MG63 (cell line): Measurements from ENCODE around the gene RFNG. TPM values are rescaled to one million over a fixed set of nuclear protein-coding genes. Genes with fewer than 3 reads are reported as not detected.

Experiments used
- DNase-seq: peaks from one replicate; pipeline ENCODE4 v3.0.0-alpha.2; 2020
- H3K27me3 ChIP-seq: fragments of 250-450 bp; sonication (Bioruptor Pico); 2 replicates; pipeline ENCODE4 v1.5.1; 2020; ENCODE audit warnings: mild to moderate bottlenecking, moderate library complexity
- H3K36me3 ChIP-seq: fragments of 250-450 bp; sonication (Bioruptor Pico); 2 replicates; pipeline ENCODE4 v1.5.1; 2020; ENCODE audit warnings: mild to moderate bottlenecking, moderate library complexity
- H3K4me3 ChIP-seq: fragments of 250-450 bp; sonication (Bioruptor Pico); 2 replicates; pipeline ENCODE4 v1.5.1; 2020; ENCODE audit warnings: mild to moderate bottlenecking, moderate library complexity
- H3K9me3 ChIP-seq: fragments of 250-450 bp; sonication (Bioruptor Pico); 2 replicates; pipeline ENCODE4 v1.5.1; 2020; ENCODE audit warnings: mild to moderate bottlenecking, moderate library complexity
- total RNA-seq: library from RNA; depleted of rRNA; stranded (reverse); fragments of >200 nt; shearing (Covaris generic); gene quantifications from 2 replicates; pipeline ENCODE4 v1.2.3, GENCODE V29; 2014; ENCODE audit warnings: low replicate concordance

Gene RFNG
- total RNA-seq, 1 experiment from 2014 or later: 41.2 TPM

- no peak for DNase-seq
- H3K9me3 ChIP-seq: no peaks in the 10 kb centered on the region
- peaks cover 12% of the 10 kb centered on the region for H3K36me3 ChIP-seq
- H3K27me3 ChIP-seq: no peaks in the 10 kb centered on the region
- H3K4me3 ChIP-seq: no peak overlapping the region
These were observed 20.9 kb downstream of the RFNG start for GRCh38 chr17:82030470-82031302.

- Histone ChIP-seq H3K36me3 (peaks cover 9% of the 10 kb centered on the region), H3K9me3 (no peaks in the 10 kb centered on the region), H3K4me3 (no peak overlapping the region), H3K27me3 (no peaks in the 10 kb centered on the region)
- DNase-seq: no peak
These were observed 21.6 kb downstream of the RFNG start for GRCh38 chr17:82029990-82030469.

- peaks cover 9% of the 10 kb centered on the region for H3K36me3 ChIP-seq
- no peak for DNase-seq
- no peaks in the 10 kb centered on the region for H3K27me3 ChIP-seq
- H3K9me3 ChIP-seq: no peaks in the 10 kb centered on the region
- no peak overlapping the region for H3K4me3 ChIP-seq
These were observed 22.2 kb downstream of the RFNG start for GRCh38 chr17:82029391-82029790.

DNA sequence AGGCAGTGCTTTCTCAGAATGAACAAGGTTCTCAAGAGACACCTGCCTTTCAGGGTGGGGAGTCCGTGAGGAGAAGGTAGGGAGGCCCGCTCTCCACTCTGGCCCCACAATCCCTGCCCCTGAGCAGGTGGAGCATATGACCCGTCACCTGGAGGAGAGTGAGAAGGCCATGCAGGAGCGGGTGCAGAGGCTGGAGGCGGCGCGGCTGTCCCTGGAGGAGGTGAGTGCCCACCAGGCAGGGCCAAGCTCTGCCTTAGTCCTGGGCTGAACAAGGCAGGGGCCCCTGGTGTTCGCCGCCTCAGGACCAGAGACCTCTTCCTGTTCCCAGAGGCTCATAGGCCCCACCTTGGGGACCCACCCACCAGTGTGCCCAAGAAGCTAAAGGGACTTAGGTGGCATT, 22.6 kb downstream of the RFNG start:
- DNase-seq: no peak
- no peaks in the 10 kb centered on the region for H3K27me3 ChIP-seq
- no peaks in the 10 kb centered on the region for H3K9me3 ChIP-seq
- H3K36me3 ChIP-seq: peaks cover 9% of the 10 kb centered on the region
- no peak overlapping the region for H3K4me3 ChIP-seq

DNA sequence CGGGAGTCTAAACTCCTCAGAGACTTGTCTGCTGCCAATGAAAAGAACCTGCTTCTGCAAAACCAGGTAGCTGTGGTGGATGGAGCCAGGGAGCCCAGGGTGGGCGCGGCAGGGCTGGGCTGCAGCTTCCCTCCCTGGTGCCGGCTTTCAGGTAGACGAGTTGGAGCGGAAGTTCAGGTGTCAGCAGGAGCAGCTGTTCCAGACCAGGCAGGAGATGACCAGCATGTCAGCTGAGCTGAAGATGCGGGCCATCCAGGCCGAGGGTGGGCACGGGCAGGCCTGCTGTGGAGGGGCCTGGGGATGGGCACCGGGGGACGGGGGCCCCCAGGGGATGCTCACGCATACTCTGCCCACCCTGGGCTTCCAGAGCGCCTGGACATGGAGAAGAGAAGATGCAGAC, 23.4 kb downstream of the RFNG start:
- no peak for DNase-seq
- H3K27me3 ChIP-seq: no peaks in the 10 kb centered on the region
- H3K36me3 ChIP-seq: peaks cover 9% of the 10 kb centered on the region
- no peaks in the 10 kb centered on the region for H3K9me3 ChIP-seq
- no peak overlapping the region for H3K4me3 ChIP-seq

- Histone ChIP-seq H3K9me3 (no peaks in the 10 kb centered on the region), H3K36me3 (peaks cover 6% of the 10 kb centered on the region), H3K27me3 (no peaks in the 10 kb centered on the region), H3K4me3 (no peak overlapping the region)
- no peak for DNase-seq
These were observed 26.1 kb downstream of the RFNG start for GRCh38 chr17:82025401-82026107.

DNA sequence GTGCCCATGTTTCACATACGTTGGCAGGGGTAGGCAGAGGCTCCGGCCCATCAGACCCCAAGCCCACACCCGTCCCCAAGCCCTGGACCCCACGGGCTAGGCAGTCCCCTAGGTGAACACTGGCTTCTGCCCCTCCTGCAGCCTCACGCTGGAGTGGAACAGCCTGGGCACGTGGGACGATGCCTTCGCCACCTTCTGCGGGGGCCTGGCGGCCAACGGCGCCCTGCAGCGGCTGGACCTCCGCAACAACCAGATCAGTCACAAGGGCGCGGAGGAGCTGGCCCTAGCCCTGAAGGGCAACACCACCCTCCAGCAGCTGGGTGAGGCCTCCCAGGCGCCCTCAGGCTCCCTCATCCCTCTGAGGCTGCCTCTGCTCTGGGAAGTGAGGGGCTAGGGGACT, 26.8 kb downstream of the RFNG start:
- DNase-seq: no peak
- no peaks in the 10 kb centered on the region for H3K9me3 ChIP-seq

GRCh38 chr17:82023447-82024241, 28.0 kb downstream of the RFNG start:
- no peaks in the 10 kb centered on the region for H3K9me3 ChIP-seq
- peak overlapping the region; percentile 73 for H3K4me3 ChIP-seq
- no peak for DNase-seq
- peaks cover 17% of the 10 kb centered on the region for H3K36me3 ChIP-seq
- H3K27me3 ChIP-seq: no peaks in the 10 kb centered on the region

More for the DNA sequence above, 26.8 kb downstream of the RFNG start:
- Histone ChIP-seq H3K27me3 (no peaks in the 10 kb centered on the region), H3K36me3 (peaks cover 9% of the 10 kb centered on the region), H3K4me3 (no peak overlapping the region)

DNA sequence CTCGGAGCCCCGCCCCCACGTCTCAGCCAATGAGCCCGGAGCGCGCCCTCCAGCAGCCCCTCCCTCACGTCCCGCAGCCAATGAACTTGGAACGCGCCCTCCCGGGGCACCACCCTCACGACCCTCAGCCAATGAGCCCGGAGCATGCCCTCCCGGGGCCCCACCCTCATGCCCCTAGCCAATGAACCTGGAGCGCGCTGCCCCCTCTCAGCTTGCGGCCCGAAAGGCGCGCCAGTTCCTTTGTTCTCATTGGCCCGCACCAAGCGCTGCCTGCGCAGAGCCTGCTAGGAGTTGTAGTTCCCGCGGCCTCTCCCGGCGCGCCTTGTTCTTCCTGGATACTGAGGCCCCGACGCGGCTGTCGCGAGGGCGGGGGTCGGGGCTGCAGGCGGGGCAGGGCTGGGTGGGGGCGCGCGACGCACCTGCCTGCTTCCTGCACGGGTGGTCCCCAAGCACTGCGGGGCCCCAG, 28.6 kb downstream of the RFNG start, which contains the start of gene LRRC45:
Gene LRRC45, plus strand, starts transcription at position 325 of the 466 bp plus-strand sequence. CDS start 339 bp downstream, outside the sequence.
- no peaks in the 10 kb centered on the region for H3K27me3 ChIP-seq
- H3K36me3 ChIP-seq: peaks cover 22% of the 10 kb centered on the region
- peak; percentile 100 for DNase-seq
- H3K4me3 ChIP-seq: peak within 1 kb of the TSS; percentile 94
- no peaks in the 10 kb centered on the region for H3K9me3 ChIP-seq

DNA sequence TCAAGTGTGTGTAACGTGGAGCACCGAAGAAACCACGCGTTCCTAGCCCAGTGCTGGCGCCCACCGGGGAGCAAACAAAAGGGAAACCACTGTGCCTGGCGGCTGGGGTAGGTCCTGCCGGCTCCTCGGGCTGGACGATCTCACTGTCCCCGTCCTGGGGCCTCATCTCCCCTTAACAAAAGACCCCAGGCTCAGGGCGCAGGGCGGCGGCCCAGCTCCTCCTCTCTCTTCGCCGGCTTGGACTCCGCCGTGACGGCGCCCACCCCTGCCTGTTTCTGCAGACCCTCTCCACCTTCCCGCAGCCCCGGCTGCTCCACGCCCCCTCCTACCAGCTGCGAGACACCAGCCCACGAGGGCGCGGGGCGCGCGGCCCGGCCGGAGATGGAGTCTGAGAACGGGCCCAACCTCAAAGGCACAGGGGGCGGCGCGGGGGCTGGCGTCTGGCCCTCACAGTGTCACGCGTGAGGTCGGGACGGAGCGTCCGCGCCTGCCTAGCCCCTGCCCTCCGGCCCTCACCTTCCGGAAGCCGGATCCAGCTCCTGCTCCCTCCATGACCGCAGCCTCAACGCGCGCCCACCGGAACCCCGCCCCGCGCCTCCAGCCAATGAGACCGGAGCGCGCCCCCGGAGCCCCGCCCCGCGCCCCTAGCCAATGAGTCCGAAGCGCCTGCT, 29.2 kb downstream of the RFNG start, which contains the start of gene CENPX:
Gene CENPX, minus strand, starts transcription at position 569 of the 671 bp plus-strand sequence. Its CDS starts 17 bp downstream, at position 552.
- Histone ChIP-seq H3K36me3 (peaks cover 25% of the 10 kb centered on the region), H3K27me3 (no peaks in the 10 kb centered on the region), H3K4me3 (peak within 1 kb of the TSS; percentile 94), H3K9me3 (no peaks in the 10 kb centered on the region)
- no peak for DNase-seq

GRCh38 chr17:82021900-82022309, 29.7 kb downstream of the RFNG start:
- Histone ChIP-seq H3K9me3 (no peaks in the 10 kb centered on the region), H3K27me3 (no peaks in the 10 kb centered on the region), H3K36me3 (peaks cover 25% of the 10 kb centered on the region), H3K4me3 (peak overlapping the region; percentile 94)
- peak; percentile 46 for DNase-seq

- Histone ChIP-seq H3K36me3 (peaks cover 21% of the 10 kb centered on the region), H3K27me3 (no peaks in the 10 kb centered on the region), H3K9me3 (no peaks in the 10 kb centered on the region), H3K4me3 (peak overlapping the region; percentile 94)
- DNase-seq: peak; percentile 75
These were observed 30.3 kb downstream of the RFNG start for GRCh38 chr17:82021107-82021899.

DNA sequence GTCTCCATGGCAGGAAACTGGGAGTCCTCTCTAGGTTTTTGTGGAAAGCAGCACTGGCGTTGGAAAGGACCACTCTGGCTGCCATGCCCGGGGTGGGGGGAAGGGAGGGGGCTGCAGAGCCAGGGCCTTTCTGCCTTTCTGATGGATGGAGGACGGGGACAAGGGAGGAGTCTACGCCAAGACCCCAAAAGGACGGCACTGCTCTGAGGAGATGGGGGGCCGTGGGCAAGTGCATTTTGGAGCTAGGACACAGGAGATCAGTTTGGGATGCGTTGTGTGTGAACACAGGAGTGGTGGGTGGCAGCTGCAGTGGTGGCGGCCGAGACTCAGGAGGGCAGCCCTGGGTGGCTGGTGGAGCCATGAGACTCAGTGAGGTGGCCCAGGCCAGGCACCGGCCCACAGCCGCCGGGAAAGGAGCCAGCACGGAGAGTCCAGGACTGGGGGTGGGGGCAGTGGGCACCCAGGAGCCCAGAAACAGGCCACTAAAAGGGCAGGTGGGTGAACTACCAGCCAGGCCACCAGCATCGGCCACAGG, 31.0 kb downstream of the RFNG start:
- Histone ChIP-seq H3K4me3 (peak overlapping the region; percentile 94; the same call in 1 of the 2 replicates), H3K9me3 (no peaks in the 10 kb centered on the region), H3K27me3 (no peaks in the 10 kb centered on the region), H3K36me3 (peaks cover 21% of the 10 kb centered on the region)
- DNase-seq: no peak

DNA sequence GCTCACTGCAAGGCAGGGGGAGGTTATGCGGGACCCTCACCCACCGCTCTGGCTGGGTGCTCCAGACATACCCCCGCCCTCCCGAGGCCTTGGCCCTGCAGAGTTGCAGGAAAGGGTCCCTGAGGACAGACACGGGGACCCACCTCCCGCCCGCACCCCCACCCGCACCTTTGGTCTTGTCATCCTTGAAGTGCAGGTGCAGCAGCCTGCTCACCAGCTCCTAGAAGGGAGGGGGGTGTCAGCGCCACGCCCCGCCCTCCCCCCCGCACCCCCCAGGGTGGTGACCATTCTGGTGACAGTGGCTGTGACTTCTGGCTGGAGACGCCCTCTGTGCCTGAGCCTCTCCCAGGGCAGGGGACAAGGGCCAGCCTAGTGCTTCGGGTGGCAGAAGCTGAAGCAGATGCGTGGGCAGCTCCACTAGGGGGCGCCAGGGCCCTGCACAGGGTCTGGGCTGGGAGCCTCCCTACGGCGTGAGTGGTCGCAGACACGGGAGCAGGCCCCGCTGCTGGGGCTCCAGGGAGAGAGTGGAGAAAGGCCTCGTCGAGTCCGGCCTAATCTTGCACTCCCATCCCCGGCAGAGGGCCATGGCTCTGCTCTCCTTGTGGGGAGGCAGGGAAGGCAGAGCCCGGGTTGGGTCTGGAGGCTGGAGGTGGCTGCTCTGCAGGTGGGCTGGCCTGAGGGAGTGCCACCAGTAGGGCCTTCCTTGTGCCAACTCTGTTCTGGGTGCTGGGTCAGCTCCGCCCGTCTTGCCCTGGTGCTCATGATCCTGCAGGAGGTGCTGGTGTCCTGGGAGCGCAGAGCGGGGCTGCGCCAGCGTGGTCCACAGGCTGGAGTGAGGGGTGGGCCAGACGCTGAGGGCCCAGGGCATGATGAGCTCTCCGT, 31.7 kb downstream of the RFNG start:
- H3K4me3 ChIP-seq: no peak overlapping the region
- no peaks in the 10 kb centered on the region for H3K27me3 ChIP-seq
- DNase-seq: peak; percentile 62
- peaks cover 21% of the 10 kb centered on the region for H3K36me3 ChIP-seq
- H3K9me3 ChIP-seq: no peaks in the 10 kb centered on the region
